ENCODE data around the gene ATP13A1. TPM values are rescaled to one million over a fixed set of nuclear protein-coding genes. Genes with fewer than 3 reads are reported as not detected.
A peak's percentile ranks its signal among the peaks of the same experiment; 100 is the strongest.
"Not testable (repeated sequence)": the region's sequence is repeated elsewhere in the genome, so short reads cannot be mapped to it uniquely, and the experiment has no call there.

ATP13A1 gene
- total RNA-seq, 1 experiment from 2014 or later = 48.5 TPM

- TF ChIP-seq EZH2 (IDR thresholded peaks at IDR 0.05; ENCODE audit: low read length, unreplicated experiment) (no peak), CTCF (conservative IDR thresholded peaks at IDR 0.05; ENCODE audit: low read depth, low read length) (no peak), EZH2phosphoT487 (IDR thresholded peaks at IDR 0.05; ENCODE audit: borderline replicate concordance, low read length) (no peak)
- ChIA-PET POLR2A (ENCODE audit: unreplicated experiment) (no interaction called here), CTCF (no interaction called here)
- Histone ChIP-seq H3K4me3 (ENCODE audit: low read length) (peak within 1 kb of the TSS; percentile 86), H3K4me2 (ENCODE audit: low read length) (peak within 1 kb of the TSS; percentile 85), H3K27ac (ENCODE audit: low read length) (peak within 1 kb of the TSS; percentile 41), H2AFZ (ENCODE audit: low read length) (peak within 1 kb of the TSS; percentile 96), H3F3A (ENCODE audit: low read length, unreplicated experiment) (no peaks in the 10 kb centered on the region), H3K9me2 (replicated peaks; ENCODE audit: low read length) (no peaks in the 10 kb centered on the region), H3K4me1 (ENCODE audit: insufficient read depth, low read length) (peaks cover 9% of the 10 kb centered on the region), H3K9ac (ENCODE audit: low read length) (peak within 1 kb of the TSS; percentile 89), H3K27me3 (ENCODE audit: low read length) (no peaks in the 10 kb centered on the region), H3K36me3 (ENCODE audit: low read depth, low read length) (peaks cover 13% of the 10 kb centered on the region), H4K20me1 (ENCODE audit: low read length) (no peaks in the 10 kb centered on the region), H3K79me2 (ENCODE audit: low read length) (peaks cover 19% of the 10 kb centered on the region), H3K9me3 (ENCODE audit: low read length) (no peaks in the 10 kb centered on the region)
- intact Hi-C loops (cut with micrococcal nuclease) = loop anchor here (1.0 kb wide), 1 partner anchor 108 kb away; no protein-coding TSS in a partner anchor
- ATAC-seq (peak; percentile 76), DNase-seq (peak; percentile 95)
- BruUV-seq (replicated peaks) = no TSS peak
These were observed 4.9 kb upstream of the ATP13A1 start, which contains the start of gene ZNF101 for GRCh38 chr19:19668230-19669012. ZNF101 (plus strand) TSS chr19:19668839; CDS start chr19:19668964, 125 bp downstream.

GRCh38 chr19:19665420-19665948 lies 2.0 kb upstream of the ATP13A1 start:
- POLR2A ChIA-PET (ENCODE audit: unreplicated experiment) = not testable (repeated sequence)

GRCh38 chr19:19662871-19663255 lies 613 bp downstream of the ATP13A1 start:
- ATAC-seq = peak; percentile 4

More at GRCh38 chr19:19665420-19665948, 2.0 kb upstream of the ATP13A1 start:
- H3K27me3 ChIP-seq (ENCODE audit: low read length); H3F3A ChIP-seq (ENCODE audit: low read length, unreplicated experiment); intact Hi-C loops (cut with micrococcal nuclease); ATAC-seq; H3K9me3 ChIP-seq (ENCODE audit: low read length); H3K4me2 ChIP-seq (ENCODE audit: low read length); DNase-seq; H3K9me2 ChIP-seq (replicated peaks; ENCODE audit: low read length); H3K36me3 ChIP-seq (ENCODE audit: low read depth, low read length); BruUV-seq (replicated peaks); H4K20me1 ChIP-seq (ENCODE audit: low read length); H3K9ac ChIP-seq (ENCODE audit: low read length); CTCF ChIA-PET; H3K4me3 ChIP-seq (ENCODE audit: low read length); H2AFZ ChIP-seq (ENCODE audit: low read length); H3K27ac ChIP-seq (ENCODE audit: low read length): not testable (repeated sequence)
- Histone ChIP-seq H3K4me1 (ENCODE audit: insufficient read depth, low read length) (peaks cover 20% of the 10 kb centered on the region), H3K79me2 (ENCODE audit: low read length) (peaks cover 43% of the 10 kb centered on the region)

More at GRCh38 chr19:19662871-19663255, 613 bp downstream of the ATP13A1 start:
- peak overlapping the region; percentile 71 for H3K27ac ChIP-seq (ENCODE audit: low read length)
- no peaks in the 10 kb centered on the region for H3K27me3 ChIP-seq (ENCODE audit: low read length)
- TF ChIP-seq CTCF (conservative IDR thresholded peaks at IDR 0.05; ENCODE audit: low read depth, low read length) (no peak), EZH2 (IDR thresholded peaks at IDR 0.05; ENCODE audit: low read length, unreplicated experiment) (no peak), EZH2phosphoT487 (IDR thresholded peaks at IDR 0.05; ENCODE audit: borderline replicate concordance, low read length) (no peak)
- no peaks in the 10 kb centered on the region for H3F3A ChIP-seq (ENCODE audit: low read length, unreplicated experiment)
- H3K36me3 ChIP-seq (ENCODE audit: low read depth, low read length) = peaks cover 16% of the 10 kb centered on the region; the same call in 1 of the 2 replicates
- peak overlapping the region; percentile 94 for H3K4me3 ChIP-seq (ENCODE audit: low read length)
- peaks cover 11% of the 10 kb centered on the region for H3K4me1 ChIP-seq (ENCODE audit: insufficient read depth, low read length)
- H3K4me2 ChIP-seq (ENCODE audit: low read length) = peak overlapping the region; percentile 98
- 0 out of 2 replicates have a peak, but pooled peaks cover 7% of the 10 kb centered on the region for H4K20me1 ChIP-seq (ENCODE audit: low read length)
- BruUV-seq (replicated peaks) = no TSS peak
- peaks cover 35% of the 10 kb centered on the region for H3K79me2 ChIP-seq (ENCODE audit: low read length)
- peak overlapping the region; percentile 83 for H2AFZ ChIP-seq (ENCODE audit: low read length)
- ChIA-PET POLR2A (ENCODE audit: unreplicated experiment) (no interaction called here), CTCF (no interaction called here)
- no peaks in the 10 kb centered on the region for H3K9me3 ChIP-seq (ENCODE audit: low read length)
- DNase-seq = no peak
- H3K9ac ChIP-seq (ENCODE audit: low read length) = peak overlapping the region; percentile 95
- H3K9me2 ChIP-seq (replicated peaks; ENCODE audit: low read length) = no peaks in the 10 kb centered on the region
- intact Hi-C loops (cut with micrococcal nuclease) = no loop called here

All from PC-3 (cell line).